Activated B cell treated with CpG ODN at 0.5 μM for 24 hours (primary cell): ENCODE data around the gene ELL. TPM values are rescaled to one million over a fixed set of nuclear protein-coding genes. Genes with fewer than 3 reads are reported as not detected.

Experiments
- ATAC-seq: fragments of 200-7000 bp; cut with Tn5 transposase; one replicate; pipeline ENCODE4 v1.10.0; 2021; ENCODE audit warnings: low read depth, mild to moderate bottlenecking, moderate library complexity
- CTCF ChIA-PET: fragments of 350-600 bp; sonication (Branson Sonifier 250); formaldehyde crosslinking; loops from one replicate; lab custom pipeline; 2021; ENCODE audit warnings: antibody characterized with exemption; lab: Charles Lee
- POLR2A ChIA-PET: fragments of 350-600 bp; sonication (Branson Sonifier 250); formaldehyde crosslinking; loops from one replicate; lab custom pipeline; 2021; ENCODE audit warnings: antibody characterized with exemption; lab: Charles Lee
- DNase-seq: peaks from one replicate; pipeline ENCODE4 v3.0.0; 2022
- H3K27ac Mint-ChIP-seq: one replicate; pipeline ENCODE4 v1.8.0; 2020; ENCODE audit warnings: mixed read lengths
- H3K27me3 Mint-ChIP-seq: one replicate; pipeline ENCODE4 v1.8.0; 2021; ENCODE audit warnings: mixed read lengths
- H3K36me3 Mint-ChIP-seq: one replicate; pipeline ENCODE4 v1.8.0; 2021; ENCODE audit warnings: low read depth, mixed read lengths
- H3K4me1 Mint-ChIP-seq: one replicate; pipeline ENCODE4 v1.8.0; 2021; ENCODE audit warnings: mixed read lengths
- H3K4me3 Mint-ChIP-seq: one replicate; pipeline ENCODE4 v1.8.0; 2020; ENCODE audit warnings: mild to moderate bottlenecking, mixed read lengths
- H3K9me3 Mint-ChIP-seq: one replicate; pipeline ENCODE4 v1.8.0; 2020; ENCODE audit warnings: mixed read lengths
- intact Hi-C: fragments of 100-400 bp; cut with micrococcal nuclease; formaldehyde crosslinking; loops from one replicate; pipeline ENCODE4 v1.15.1; 2024
- total RNA-seq: library from RNA; stranded (reverse); gene quantifications from 2 replicates; pipeline ENCODE4 v1.2.3, GENCODE V29; 2022
- TF ChIP-seq, protein P1 (sequence below): fragments of 200-600 bp; IDR thresholded peaks from one replicate; pipeline ENCODE4 v1.8.0; 2022; ENCODE audit warnings: antibody characterized with exemption, mild to moderate bottlenecking

Gene ELL
- total RNA-seq, 1 donor from 2014 or later, result 32.6 TPM

DNA sequence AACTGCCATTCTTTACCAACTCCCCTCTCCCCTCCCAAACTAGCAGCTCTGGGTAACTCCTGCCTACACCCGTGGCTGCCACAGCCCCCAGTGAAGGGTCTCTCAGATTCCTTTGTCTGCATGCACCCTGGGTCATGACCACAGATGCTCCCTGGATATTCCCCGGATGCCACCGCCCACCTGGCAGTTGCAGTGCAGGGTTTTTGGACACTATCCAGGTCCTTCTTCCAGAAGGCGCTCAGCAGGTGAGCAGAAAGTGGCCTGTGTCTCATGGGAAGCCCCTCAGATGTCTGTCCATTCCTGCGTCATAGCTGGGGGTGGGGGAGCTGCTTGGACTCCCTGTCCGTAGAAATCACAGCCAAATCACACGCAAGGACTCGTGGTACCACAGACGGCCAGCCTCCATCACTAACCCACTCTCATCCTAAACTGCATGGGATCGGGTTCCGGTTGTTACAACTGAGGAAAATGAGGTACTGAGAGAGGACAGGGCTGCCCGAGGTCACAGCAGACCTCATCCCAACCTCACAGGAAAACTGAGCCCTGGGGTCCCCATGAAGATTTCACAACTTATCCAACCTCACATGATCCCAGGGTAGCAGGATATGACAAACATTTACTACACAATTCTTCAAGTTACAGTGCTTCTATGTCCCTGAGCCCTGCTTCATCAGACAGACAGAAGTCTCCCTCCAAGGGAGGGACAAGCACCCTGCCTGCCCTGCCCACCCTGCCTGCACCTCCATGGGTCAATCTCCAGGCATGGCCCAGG, 38.6 kb downstream of the ELL start:
- H3K9me3 Mint-ChIP-seq, result no peaks in the 10 kb centered on the region
- no peaks in the 10 kb centered on the region for H3K27me3 Mint-ChIP-seq
- ATAC-seq (no peak), DNase-seq (no peak)
- H3K4me1 Mint-ChIP-seq, result peaks cover 61% of the 10 kb centered on the region
- no peak overlapping the region for H3K27ac Mint-ChIP-seq
- H3K36me3 Mint-ChIP-seq, result peaks cover 3% of the 10 kb centered on the region
- CTCF ChIA-PET, result no interaction called here
- POLR2A ChIA-PET, result no interaction called here
- TF ChIP-seq, protein P1, sequence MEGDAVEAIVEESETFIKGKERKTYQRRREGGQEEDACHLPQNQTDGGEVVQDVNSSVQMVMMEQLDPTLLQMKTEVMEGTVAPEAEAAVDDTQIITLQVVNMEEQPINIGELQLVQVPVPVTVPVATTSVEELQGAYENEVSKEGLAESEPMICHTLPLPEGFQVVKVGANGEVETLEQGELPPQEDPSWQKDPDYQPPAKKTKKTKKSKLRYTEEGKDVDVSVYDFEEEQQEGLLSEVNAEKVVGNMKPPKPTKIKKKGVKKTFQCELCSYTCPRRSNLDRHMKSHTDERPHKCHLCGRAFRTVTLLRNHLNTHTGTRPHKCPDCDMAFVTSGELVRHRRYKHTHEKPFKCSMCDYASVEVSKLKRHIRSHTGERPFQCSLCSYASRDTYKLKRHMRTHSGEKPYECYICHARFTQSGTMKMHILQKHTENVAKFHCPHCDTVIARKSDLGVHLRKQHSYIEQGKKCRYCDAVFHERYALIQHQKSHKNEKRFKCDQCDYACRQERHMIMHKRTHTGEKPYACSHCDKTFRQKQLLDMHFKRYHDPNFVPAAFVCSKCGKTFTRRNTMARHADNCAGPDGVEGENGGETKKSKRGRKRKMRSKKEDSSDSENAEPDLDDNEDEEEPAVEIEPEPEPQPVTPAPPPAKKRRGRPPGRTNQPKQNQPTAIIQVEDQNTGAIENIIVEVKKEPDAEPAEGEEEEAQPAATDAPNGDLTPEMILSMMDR, result no peak
- intact Hi-C loops, result no loop called here
- H3K4me3 Mint-ChIP-seq, result no peak overlapping the region

GRCh38 chr19:18481505-18482222, 40.2 kb downstream of the ELL start:
- Mint-ChIP-seq H3K4me3 (no peak overlapping the region), H3K36me3 (peaks cover 9% of the 10 kb centered on the region), H3K27me3 (no peaks in the 10 kb centered on the region), H3K9me3 (no peaks in the 10 kb centered on the region), H3K4me1 (peaks cover 66% of the 10 kb centered on the region), H3K27ac (no peak overlapping the region)
- ATAC-seq, result no peak
- ChIA-PET POLR2A (interaction anchor here (0.7 kb wide), 1 partner anchor 309 kb away, joined by 14 read pairs; no protein-coding TSS in a partner anchor), CTCF (interaction anchor here (0.9 to 1.2 kb wide), 2 partner anchors 108 to 365 kb away, joined by 3 read pairs; no protein-coding TSS in a partner anchor)
- intact Hi-C loops, result no loop called here
- DNase-seq, result no peak
- TF ChIP-seq, protein P1, result no peak

DNA sequence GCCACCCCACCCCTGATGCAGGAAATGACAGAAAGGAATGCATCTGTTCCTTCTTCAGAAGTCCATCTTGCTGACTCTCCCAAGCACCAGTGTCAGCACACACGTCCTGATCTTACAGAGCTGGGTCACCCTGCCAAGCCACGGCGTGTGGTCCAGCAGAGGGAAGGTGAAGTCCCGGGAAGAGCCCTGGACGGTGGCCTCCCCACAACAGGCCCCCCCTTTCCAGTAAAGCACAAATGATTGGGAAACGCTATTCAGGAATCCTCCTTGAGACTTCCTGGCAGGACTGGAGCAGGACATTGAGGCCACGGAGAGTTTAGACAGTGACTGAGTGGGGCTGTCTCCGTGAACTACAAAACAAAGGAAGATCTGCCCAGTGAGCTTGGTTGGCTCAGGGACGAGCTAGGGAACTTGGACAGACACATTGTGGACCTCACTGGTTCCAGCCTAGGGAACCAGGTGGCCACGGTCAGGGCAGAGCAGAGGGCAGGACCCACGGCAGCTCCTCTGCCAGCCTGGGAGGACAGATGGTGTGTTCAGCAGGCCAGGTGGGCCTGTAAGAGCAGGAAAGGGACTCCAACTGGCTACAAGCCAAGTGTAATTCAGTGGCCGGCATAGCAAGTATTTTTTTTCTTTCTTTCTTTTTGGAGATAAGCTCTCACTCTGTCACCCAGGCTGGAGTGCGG, 41.7 kb downstream of the ELL start:
- no peaks in the 10 kb centered on the region for H3K27me3 Mint-ChIP-seq
- no peak overlapping the region for H3K4me3 Mint-ChIP-seq
- CTCF ChIA-PET, result no interaction called here
- H3K9me3 Mint-ChIP-seq, result no peaks in the 10 kb centered on the region
- peaks cover 6% of the 10 kb centered on the region for H3K36me3 Mint-ChIP-seq
- TF ChIP-seq, protein P1, result no peak
- peak overlapping the region; percentile 69 for H3K27ac Mint-ChIP-seq
- intact Hi-C loops, result no loop called here
- no peak for ATAC-seq
- H3K4me1 Mint-ChIP-seq, result peaks cover 68% of the 10 kb centered on the region
- POLR2A ChIA-PET, result no interaction called here
- DNase-seq, result no peak

- Mint-ChIP-seq H3K4me3 (peak overlapping the region; percentile 3), H3K27me3 (no peaks in the 10 kb centered on the region), H3K4me1 (peaks cover 67% of the 10 kb centered on the region), H3K27ac (peak overlapping the region; percentile 69), H3K9me3 (no peaks in the 10 kb centered on the region), H3K36me3 (peaks cover 6% of the 10 kb centered on the region)
- CTCF ChIA-PET, result no interaction called here
- POLR2A ChIA-PET, result interaction anchor here (0.6 to 0.9 kb wide), 3 partner anchors 17 to 46 kb away, joined by 4 to 5 read pairs (median 4); no protein-coding TSS in a partner anchor
- intact Hi-C loops, result no loop called here
- TF ChIP-seq, protein P1, result no peak
- peak; percentile 81 for ATAC-seq
- no peak for DNase-seq
Observed at GRCh38 chr19:18478545-18479311, 43.1 kb downstream of the ELL start.
